Measurements from ENCODE around the gene MAST4. TPM values are rescaled to one million over a fixed set of nuclear protein-coding genes. Genes with fewer than 3 reads are reported as not detected.

MAST4 gene
- total RNA-seq, 1 experiment from 2014 or later = 26.5 TPM

GRCh38 chr5:66722686-66723085 is 126.5 kb downstream of the MAST4 start:
- Mint-ChIP-seq H3K9me3 (ENCODE audit: unreplicated experiment) (no peaks in the 10 kb centered on the region), H3K36me3 (ENCODE audit: insufficient read depth, unreplicated experiment) (no peaks in the 10 kb centered on the region), H3K27ac (ENCODE audit: low read depth, unreplicated experiment) (no peak overlapping the region), H3K4me3 (ENCODE audit: unreplicated experiment) (no peak overlapping the region), H3K4me1 (ENCODE audit: insufficient read depth, unreplicated experiment) (no peaks in the 10 kb centered on the region), H3K27me3 (ENCODE audit: insufficient read depth, unreplicated experiment) (peaks cover 60% of the 10 kb centered on the region)
- intact Hi-C loops (cut with micrococcal nuclease) = no loop called here
- POLR2A ChIA-PET = no interaction called here
- TF ChIP-seq, protein P1, sequence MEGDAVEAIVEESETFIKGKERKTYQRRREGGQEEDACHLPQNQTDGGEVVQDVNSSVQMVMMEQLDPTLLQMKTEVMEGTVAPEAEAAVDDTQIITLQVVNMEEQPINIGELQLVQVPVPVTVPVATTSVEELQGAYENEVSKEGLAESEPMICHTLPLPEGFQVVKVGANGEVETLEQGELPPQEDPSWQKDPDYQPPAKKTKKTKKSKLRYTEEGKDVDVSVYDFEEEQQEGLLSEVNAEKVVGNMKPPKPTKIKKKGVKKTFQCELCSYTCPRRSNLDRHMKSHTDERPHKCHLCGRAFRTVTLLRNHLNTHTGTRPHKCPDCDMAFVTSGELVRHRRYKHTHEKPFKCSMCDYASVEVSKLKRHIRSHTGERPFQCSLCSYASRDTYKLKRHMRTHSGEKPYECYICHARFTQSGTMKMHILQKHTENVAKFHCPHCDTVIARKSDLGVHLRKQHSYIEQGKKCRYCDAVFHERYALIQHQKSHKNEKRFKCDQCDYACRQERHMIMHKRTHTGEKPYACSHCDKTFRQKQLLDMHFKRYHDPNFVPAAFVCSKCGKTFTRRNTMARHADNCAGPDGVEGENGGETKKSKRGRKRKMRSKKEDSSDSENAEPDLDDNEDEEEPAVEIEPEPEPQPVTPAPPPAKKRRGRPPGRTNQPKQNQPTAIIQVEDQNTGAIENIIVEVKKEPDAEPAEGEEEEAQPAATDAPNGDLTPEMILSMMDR (IDR thresholded peaks at IDR 0.05; ENCODE audit: unreplicated experiment) = no peak
- BruUV-seq (replicated peaks) = no TSS peak
- CTCF ChIA-PET = interaction anchor here (0.7 kb wide), 1 partner anchor 28 kb away, joined by 3 read pairs; no protein-coding TSS in a partner anchor
- DNase-seq (ENCODE audit: unreplicated experiment) = no peak

DNA sequence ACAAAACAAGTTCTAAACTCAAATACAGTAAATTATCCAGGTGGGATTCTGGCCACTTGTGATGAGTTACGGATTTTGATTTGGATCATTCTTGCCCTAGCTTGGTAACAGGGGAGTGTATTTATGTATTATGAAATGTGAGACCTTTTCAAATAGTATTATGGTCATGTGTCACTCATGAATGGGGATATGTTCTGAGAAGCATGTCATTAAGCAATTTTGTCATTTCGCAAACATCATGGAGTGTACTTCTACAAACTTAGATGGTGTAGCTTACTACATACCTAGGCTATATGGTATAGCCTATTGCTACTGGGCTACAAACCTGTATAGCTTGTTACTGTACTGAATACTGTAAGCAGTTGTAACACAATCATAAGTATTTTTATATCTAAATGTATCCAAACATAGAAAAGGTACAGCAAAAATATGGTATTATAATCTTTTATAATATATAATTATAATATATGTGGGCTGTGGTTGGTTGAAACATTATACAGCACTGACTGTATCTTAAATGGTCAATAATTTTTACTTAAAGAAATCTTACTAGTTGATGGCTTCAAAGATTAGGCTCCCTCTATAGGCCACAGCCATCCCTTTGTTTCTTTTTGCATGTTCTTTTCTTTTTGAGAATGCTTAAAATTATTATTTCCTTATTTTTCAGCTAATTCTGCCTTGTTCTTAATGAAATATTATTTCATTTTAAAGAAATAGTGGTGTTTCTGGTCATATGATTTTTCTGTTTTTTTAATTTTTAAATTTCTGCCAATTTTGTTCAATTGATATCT is 128.4 kb downstream of the MAST4 start:
- ChIA-PET CTCF (interaction anchor here (0.6 to 0.9 kb wide), 3 partner anchors 417 to 420 kb away, joined by 3 read pairs; no protein-coding TSS in a partner anchor), POLR2A (interaction anchor here (1.1 kb wide), 1 partner anchor 10 kb away, joined by 3 read pairs; no protein-coding TSS in a partner anchor)
- no peaks in the 10 kb centered on the region for H3K9me3 Mint-ChIP-seq (ENCODE audit: unreplicated experiment)
- H3K4me3 Mint-ChIP-seq (ENCODE audit: unreplicated experiment) = no peak overlapping the region
- H3K27ac Mint-ChIP-seq (ENCODE audit: low read depth, unreplicated experiment) = no peak overlapping the region
- peaks cover 58% of the 10 kb centered on the region for H3K27me3 Mint-ChIP-seq (ENCODE audit: insufficient read depth, unreplicated experiment)
- intact Hi-C loops (cut with micrococcal nuclease) = no loop called here
- H3K36me3 Mint-ChIP-seq (ENCODE audit: insufficient read depth, unreplicated experiment) = no peaks in the 10 kb centered on the region
- DNase-seq (ENCODE audit: unreplicated experiment) = peak; percentile 11
- no peaks in the 10 kb centered on the region for H3K4me1 Mint-ChIP-seq (ENCODE audit: insufficient read depth, unreplicated experiment)
- no TSS peak for BruUV-seq (replicated peaks)
- TF ChIP-seq, protein P1 (IDR thresholded peaks at IDR 0.05; ENCODE audit: unreplicated experiment) = no peak

GRCh38 chr5:66727630-66728029 is 131.4 kb downstream of the MAST4 start:
- H3K4me3 Mint-ChIP-seq (ENCODE audit: unreplicated experiment) = no peak overlapping the region

DNA sequence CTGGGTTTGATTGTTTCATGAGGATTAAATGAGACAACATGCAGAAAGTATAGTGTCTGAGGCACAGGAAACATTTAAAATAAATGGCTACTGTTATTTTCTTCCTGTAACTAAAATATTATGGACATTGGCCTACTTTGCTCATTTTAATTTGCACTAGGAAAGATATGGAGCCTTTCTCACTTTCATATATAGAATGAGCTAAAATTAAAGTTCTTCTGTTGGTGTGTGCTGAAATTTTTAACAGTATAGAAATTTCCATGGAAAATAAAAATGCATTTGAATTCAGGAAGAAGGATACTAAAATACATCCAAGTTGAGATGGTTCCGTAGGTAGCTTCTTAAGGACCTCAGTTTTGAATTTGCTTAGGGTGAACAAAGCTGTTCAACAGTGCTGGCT is 131.9 kb downstream of the MAST4 start:
- Mint-ChIP-seq H3K36me3 (ENCODE audit: insufficient read depth, unreplicated experiment) (no peaks in the 10 kb centered on the region), H3K9me3 (ENCODE audit: unreplicated experiment) (no peaks in the 10 kb centered on the region), H3K27ac (ENCODE audit: low read depth, unreplicated experiment) (no peak overlapping the region), H3K4me1 (ENCODE audit: insufficient read depth, unreplicated experiment) (no peaks in the 10 kb centered on the region), H3K27me3 (ENCODE audit: insufficient read depth, unreplicated experiment) (peaks cover 46% of the 10 kb centered on the region), H3K4me3 (ENCODE audit: unreplicated experiment) (no peak overlapping the region)
- TF ChIP-seq, protein P1 (IDR thresholded peaks at IDR 0.05; ENCODE audit: unreplicated experiment) = no peak
- intact Hi-C loops (cut with micrococcal nuclease) = no loop called here
- DNase-seq (ENCODE audit: unreplicated experiment) = no peak
- BruUV-seq (replicated peaks) = no TSS peak
- POLR2A ChIA-PET = interaction anchor here (0.8 kb wide), 1 partner anchor 15 kb away, joined by 5 read pairs; no protein-coding TSS in a partner anchor
- CTCF ChIA-PET = interaction anchor here (0.6 to 4.8 kb wide), 3 partner anchors 359 to 420 kb away, joined by 3 to 24 read pairs (median 3); no protein-coding TSS in a partner anchor

More at GRCh38 chr5:66727630-66728029, 131.4 kb downstream of the MAST4 start:
- no peak for DNase-seq (ENCODE audit: unreplicated experiment)
- CTCF ChIA-PET = interaction anchor here (0.6 to 4.8 kb wide), 3 partner anchors 358 to 420 kb away, joined by 3 to 24 read pairs (median 3); no protein-coding TSS in a partner anchor
- Mint-ChIP-seq H3K4me1 (ENCODE audit: insufficient read depth, unreplicated experiment) (no peaks in the 10 kb centered on the region), H3K9me3 (ENCODE audit: unreplicated experiment) (no peaks in the 10 kb centered on the region), H3K27ac (ENCODE audit: low read depth, unreplicated experiment) (no peak overlapping the region), H3K27me3 (ENCODE audit: insufficient read depth, unreplicated experiment) (peaks cover 46% of the 10 kb centered on the region), H3K36me3 (ENCODE audit: insufficient read depth, unreplicated experiment) (no peaks in the 10 kb centered on the region)
- POLR2A ChIA-PET = interaction anchor here (0.8 kb wide), 1 partner anchor 16 kb away, joined by 5 read pairs; no protein-coding TSS in a partner anchor
- intact Hi-C loops (cut with micrococcal nuclease) = no loop called here
- TF ChIP-seq, protein P1 (IDR thresholded peaks at IDR 0.05; ENCODE audit: unreplicated experiment) = no peak
- no TSS peak for BruUV-seq (replicated peaks)
